Activated B cell treated with CpG ODN at 0.5 μM for 24 hours (primary cell): Measurements from ENCODE around the gene FBXO8. TPM values are rescaled to one million over a fixed set of nuclear protein-coding genes. Genes with fewer than 3 reads are reported as not detected.
"Not testable (repeated sequence)": the region's sequence is repeated elsewhere in the genome, so short reads cannot be mapped to it uniquely, and the experiment has no call there.

ENCODE experiments used
- ATAC-seq: fragments of 200-7000 bp; cut with Tn5 transposase; one replicate; pipeline ENCODE4 v1.10.0; 2021; ENCODE audit warnings: low read depth, mild to moderate bottlenecking, moderate library complexity
- CTCF ChIA-PET: fragments of 350-600 bp; sonication (Branson Sonifier 250); formaldehyde crosslinking; loops from one replicate; lab custom pipeline; 2021; ENCODE audit warnings: antibody characterized with exemption; lab: Charles Lee
- POLR2A ChIA-PET: fragments of 350-600 bp; sonication (Branson Sonifier 250); formaldehyde crosslinking; loops from one replicate; lab custom pipeline; 2021; ENCODE audit warnings: antibody characterized with exemption; lab: Charles Lee
- DNase-seq: peaks from one replicate; pipeline ENCODE4 v3.0.0; 2022
- H3K27ac Mint-ChIP-seq: one replicate; pipeline ENCODE4 v1.8.0; 2020; ENCODE audit warnings: mixed read lengths
- H3K27me3 Mint-ChIP-seq: one replicate; pipeline ENCODE4 v1.8.0; 2021; ENCODE audit warnings: mixed read lengths
- H3K36me3 Mint-ChIP-seq: one replicate; pipeline ENCODE4 v1.8.0; 2021; ENCODE audit warnings: low read depth, mixed read lengths
- H3K4me1 Mint-ChIP-seq: one replicate; pipeline ENCODE4 v1.8.0; 2021; ENCODE audit warnings: mixed read lengths
- H3K4me3 Mint-ChIP-seq: one replicate; pipeline ENCODE4 v1.8.0; 2020; ENCODE audit warnings: mild to moderate bottlenecking, mixed read lengths
- H3K9me3 Mint-ChIP-seq: one replicate; pipeline ENCODE4 v1.8.0; 2020; ENCODE audit warnings: mixed read lengths
- CTCF ChIP-seq: fragments of 200-600 bp; IDR thresholded peaks from one replicate; pipeline ENCODE4 v1.8.0; 2022; ENCODE audit warnings: antibody characterized with exemption, mild to moderate bottlenecking
- intact Hi-C: fragments of 100-400 bp; cut with micrococcal nuclease; formaldehyde crosslinking; loops from one replicate; pipeline ENCODE4 v1.15.1; 2024
- total RNA-seq: library from RNA; stranded (reverse); gene quantifications from 2 replicates; pipeline ENCODE4 v1.2.3, GENCODE V29; 2022

Gene FBXO8
- total RNA-seq, 1 donor from 2014 or later, result 15.8 TPM

- ChIA-PET POLR2A (no interaction called here), CTCF (no interaction called here)
- no peak overlapping the region for H3K4me3 Mint-ChIP-seq
- DNase-seq, result no peak
- no peaks in the 10 kb centered on the region for H3K27me3 Mint-ChIP-seq
- TF ChIP-seq CTCF, result no peak
- H3K4me1 Mint-ChIP-seq, result no peaks in the 10 kb centered on the region
- H3K27ac Mint-ChIP-seq, result no peak overlapping the region
- intact Hi-C loops, result no loop called here
- ATAC-seq, result no peak
- H3K9me3 Mint-ChIP-seq, result no peaks in the 10 kb centered on the region
- peaks cover 60% of the 10 kb centered on the region for H3K36me3 Mint-ChIP-seq
These were observed 22.5 kb upstream of the FBXO8 start for GRCh38 chr4:174305961-174306360.

DNA sequence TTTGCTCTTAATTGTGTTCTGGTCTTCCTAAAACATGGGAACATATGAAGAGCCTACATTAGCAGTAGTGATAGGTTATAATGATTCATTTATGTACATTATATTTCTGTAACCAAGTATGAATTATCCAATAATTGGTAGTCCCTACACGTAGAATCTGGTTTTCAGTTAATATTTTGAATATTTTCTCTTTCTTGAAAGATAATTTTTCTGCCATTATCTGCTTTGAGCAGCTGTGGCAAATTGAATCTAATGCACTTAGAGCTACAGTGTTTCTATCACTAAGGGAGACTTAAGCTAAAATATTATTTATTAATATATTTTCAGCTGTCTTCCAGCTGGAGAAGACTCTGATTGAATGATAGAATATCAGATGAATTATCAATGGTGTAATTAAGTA, 21.2 kb upstream of the FBXO8 start:
- Mint-ChIP-seq H3K27me3 (no peaks in the 10 kb centered on the region), H3K36me3 (peaks cover 66% of the 10 kb centered on the region), H3K4me3 (no peak overlapping the region), H3K9me3 (no peaks in the 10 kb centered on the region), H3K27ac (no peak overlapping the region), H3K4me1 (no peaks in the 10 kb centered on the region)
- TF ChIP-seq CTCF, result no peak
- intact Hi-C loops, result no loop called here
- ChIA-PET CTCF (no interaction called here), POLR2A (no interaction called here)
- no peak for ATAC-seq
- DNase-seq, result no peak

DNA sequence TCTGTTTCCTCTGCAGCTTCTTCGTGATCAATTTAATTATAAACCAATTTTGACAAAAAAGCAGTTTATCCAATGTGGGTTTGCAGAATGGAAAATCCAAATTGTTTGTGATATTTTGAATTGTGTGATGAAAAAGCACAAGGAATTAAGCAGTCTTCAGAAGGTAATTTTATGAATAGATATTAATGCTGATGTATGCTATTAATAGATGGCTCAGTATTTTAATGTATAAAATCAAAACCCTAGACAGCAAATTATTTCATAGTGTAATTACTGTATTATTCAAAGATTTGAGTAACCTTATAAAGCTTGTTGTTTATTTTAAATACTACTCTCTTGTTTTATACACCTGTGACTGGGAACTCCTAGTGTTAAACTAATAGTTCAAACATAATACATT, 20.2 kb upstream of the FBXO8 start:
- peaks cover 66% of the 10 kb centered on the region for H3K36me3 Mint-ChIP-seq
- intact Hi-C loops, result no loop called here
- ChIA-PET POLR2A (no interaction called here), CTCF (no interaction called here)
- DNase-seq (no peak), ATAC-seq (no peak)
- H3K4me3 Mint-ChIP-seq, result no peak overlapping the region
- H3K27me3 Mint-ChIP-seq, result no peaks in the 10 kb centered on the region
- H3K9me3 Mint-ChIP-seq, result no peaks in the 10 kb centered on the region
- H3K4me1 Mint-ChIP-seq, result no peaks in the 10 kb centered on the region
- no peak for TF ChIP-seq CTCF
- H3K27ac Mint-ChIP-seq, result no peak overlapping the region

- intact Hi-C loops, DNase-seq, CTCF ChIA-PET, H3K27me3 Mint-ChIP-seq, ATAC-seq, POLR2A ChIA-PET, H3K4me1 Mint-ChIP-seq, H3K4me3 Mint-ChIP-seq, H3K27ac Mint-ChIP-seq: not testable (repeated sequence)
- H3K9me3 Mint-ChIP-seq, result peaks cover 16% of the 10 kb centered on the region
- H3K36me3 Mint-ChIP-seq, result peaks cover 32% of the 10 kb centered on the region
These were observed 11.7 kb upstream of the FBXO8 start for GRCh38 chr4:174295142-174295541.

DNA sequence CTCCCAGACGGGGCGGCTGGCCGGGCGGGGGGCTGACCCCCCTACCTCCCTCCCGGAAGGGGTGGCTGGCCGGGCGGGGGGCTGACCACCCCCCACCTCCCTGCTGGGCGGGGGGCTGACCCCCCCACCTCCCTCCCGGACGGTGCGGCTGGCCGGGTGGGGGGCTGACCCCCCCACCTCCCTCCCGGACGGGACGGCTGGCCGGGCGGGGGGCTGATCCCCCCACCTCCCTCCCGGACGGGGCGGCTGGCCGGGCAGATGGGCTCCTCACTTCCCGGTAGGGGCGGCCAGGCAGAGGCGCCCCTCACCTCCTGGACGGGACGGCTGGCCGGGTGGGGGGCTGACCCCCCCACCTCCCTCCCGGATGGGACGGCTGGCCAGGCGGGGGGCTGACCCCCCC, 11.2 kb upstream of the FBXO8 start:
- DNase-seq, H3K4me3 Mint-ChIP-seq, POLR2A ChIA-PET, ATAC-seq, H3K4me1 Mint-ChIP-seq, intact Hi-C loops, H3K27ac Mint-ChIP-seq, CTCF ChIA-PET, H3K27me3 Mint-ChIP-seq: not testable (repeated sequence)
- Mint-ChIP-seq H3K36me3 (peaks cover 27% of the 10 kb centered on the region), H3K9me3 (peaks cover 16% of the 10 kb centered on the region)

GRCh38 chr4:174292473-174292872, 9.0 kb upstream of the FBXO8 start:
- peaks cover 21% of the 10 kb centered on the region for H3K36me3 Mint-ChIP-seq
- DNase-seq, result no peak
- no peaks in the 10 kb centered on the region for H3K4me1 Mint-ChIP-seq
- TF ChIP-seq CTCF, result no peak
- peaks cover 16% of the 10 kb centered on the region for H3K9me3 Mint-ChIP-seq
- H3K27ac Mint-ChIP-seq, result no peak overlapping the region
- CTCF ChIA-PET, result no interaction called here
- intact Hi-C loops, result no loop called here
- no peaks in the 10 kb centered on the region for H3K27me3 Mint-ChIP-seq
- ATAC-seq, result no peak
- no peak overlapping the region for H3K4me3 Mint-ChIP-seq
- POLR2A ChIA-PET, result no interaction called here
